NCI-H2227 (cell line): ENCODE data around the gene LRRFIP1.

ENCODE experiments used
- DNase-seq: peaks from one replicate; lab custom pipeline; 2025; ENCODE audit not compliant: unreplicated experiment; lab: John Stamatoyannopoulos, UW

The LRRFIP1 gene

GRCh38 chr2:237616734-237617586 is 10.4 kb upstream of the LRRFIP1 start:
- DNase-seq, result no peak

- DNase-seq, result no peak
These were observed 9.8 kb upstream of the LRRFIP1 start for GRCh38 chr2:237617587-237617982.

- DNase-seq, result no peak
These were observed 8.9 kb upstream of the LRRFIP1 start for GRCh38 chr2:237618449-237618848.

- DNase-seq, result no peak
These were observed 3.7 kb upstream of the LRRFIP1 start for GRCh38 chr2:237623428-237624403.

GRCh38 chr2:237624565-237624964 is 2.8 kb upstream of the LRRFIP1 start:
- DNase-seq, result no peak

GRCh38 chr2:237625216-237625705 is 2.1 kb upstream of the LRRFIP1 start:
- DNase-seq, result no peak

- DNase-seq, result no peak
These were observed 1.6 kb upstream of the LRRFIP1 start for GRCh38 chr2:237625777-237626176.

GRCh38 chr2:237626813-237627440 is 460 bp upstream of the LRRFIP1 start:
- no peak for DNase-seq

- no peak for DNase-seq
These were observed 1.1 kb downstream of the LRRFIP1 start for GRCh38 chr2:237628247-237629187.

GRCh38 chr2:237629188-237629534 is 1.8 kb downstream of the LRRFIP1 start:
- no peak for DNase-seq

- no peak for DNase-seq
These were observed 2.4 kb downstream of the LRRFIP1 start for GRCh38 chr2:237629739-237630138.

- no peak for DNase-seq
These were observed 3.0 kb downstream of the LRRFIP1 start for GRCh38 chr2:237630216-237631000.

- DNase-seq, result no peak
These were observed 3.8 kb downstream of the LRRFIP1 start for GRCh38 chr2:237631007-237631785.

- no peak for DNase-seq
These were observed 4.6 kb downstream of the LRRFIP1 start for GRCh38 chr2:237631801-237632585.

- no peak for DNase-seq
These were observed 5.7 kb downstream of the LRRFIP1 start for GRCh38 chr2:237633061-237633561.

GRCh38 chr2:237636578-237636977 is 9.2 kb downstream of the LRRFIP1 start:
- DNase-seq, result no peak

- DNase-seq, result no peak
These were observed 10.2 kb downstream of the LRRFIP1 start for GRCh38 chr2:237637429-237638135.
